Mucosa of descending colon (tissue), 3 donors: ENCODE results near the gene DONSON. TPM values are rescaled to one million over a fixed set of nuclear protein-coding genes. Genes with fewer than 3 reads are reported as not detected.
"Not testable (repeated sequence)": the region's sequence is repeated elsewhere in the genome, so short reads cannot be mapped to it uniquely, and the experiment has no call there.

Source experiments
- ATAC-seq: fragments of 200-7000 bp; cut with Tn5 transposase; one replicate; pipeline ENCODE4 v1.9.1; 2020; ENCODE audit warnings: mild to moderate bottlenecking, moderate library complexity
- DNase-seq, 3 donors: peaks; one replicate each; pipeline ENCODE4 v3.0.0-alpha.2; 2020
- H3K36me3 ChIP-seq: fragments of 200-600 bp; one replicate; pipeline ENCODE4 v1.8.0; 2021; ENCODE audit warnings: low read depth, mild to moderate bottlenecking
- H3K4me1 ChIP-seq: fragments of 200-600 bp; one replicate; pipeline ENCODE4 v1.8.0; 2021; ENCODE audit warnings: low read depth, mild to moderate bottlenecking
- H3K4me3 ChIP-seq: fragments of 200-600 bp; one replicate; pipeline ENCODE4 v1.8.0; 2021; ENCODE audit warnings: mild to moderate bottlenecking
- H3K9me3 ChIP-seq: fragments of 200-600 bp; one replicate; pipeline ENCODE4 v1.8.0; 2021; ENCODE audit warnings: mild to moderate bottlenecking
- CTCF ChIP-seq: fragments of 200-600 bp; IDR thresholded peaks from one replicate; pipeline ENCODE4 v1.8.0; 2022; ENCODE audit warnings: antibody characterized with exemption, mild to moderate bottlenecking
- intact Hi-C, 2 donors: fragments of 100-400 bp; cut with DNase I in 1 of 2; cut with micrococcal nuclease in 1 of 2; formaldehyde crosslinking; loops; one replicate each; pipeline versions ENCODE4 v1.11.0 to v1.11.1; 2022; cut with DNase I, micrococcal nuclease
- total RNA-seq, 3 donors: library from RNA; stranded (reverse); fragmentation: NEBNext Ultra II Directional in 2 of 3; extraction: Animal tissue kit (Norgen Biotek cat#: 25700) in 2 of 3; gene quantifications; one replicate each; pipeline versions ENCODE4 v1.2.1 to v1.2.4, GENCODE V29; 2021 to 2023
- donor health status: DM: no; HTN: no; CAD: no; lungs with moderate emphysema.
- donor health status: DM: no; HTN: no; CAD: no.
- donor health status: DM: no; HTN: yes; CAD: no.

Gene DONSON
- total RNA-seq, 3 donors from 2014 or later, result 7.6 to 10.5 (median 9.6) TPM

GRCh38 chr21:33618407-33618806 is 29.9 kb upstream of the DONSON start:
- DNase-seq, result no peak
- Histone ChIP-seq H3K4me3 (no peak overlapping the region), H3K4me1 (no peaks in the 10 kb centered on the region), H3K9me3 (no peaks in the 10 kb centered on the region), H3K36me3 (no peaks in the 10 kb centered on the region)
- no peak for ATAC-seq
- TF ChIP-seq CTCF, result no peak
- intact Hi-C loops, result no loop called here

- H3K4me1 ChIP-seq, H3K4me3 ChIP-seq, intact Hi-C loops, ATAC-seq, H3K9me3 ChIP-seq, H3K36me3 ChIP-seq: not testable (repeated sequence)
- DNase-seq, result peak in 1 of 3 donors; percentile 27
Measured at GRCh38 chr21:33617565-33617964, 29.1 kb upstream of the DONSON start.

- Histone ChIP-seq H3K4me1 (no peaks in the 10 kb centered on the region), H3K4me3 (no peak overlapping the region), H3K9me3 (no peaks in the 10 kb centered on the region), H3K36me3 (no peaks in the 10 kb centered on the region)
- no peak for TF ChIP-seq CTCF
- intact Hi-C loops, result no loop called here
- ATAC-seq, result no peak
- no peak for DNase-seq
Measured at GRCh38 chr21:33611006-33611744, 22.7 kb upstream of the DONSON start.

- no peak for ATAC-seq
- no peaks in the 10 kb centered on the region for H3K36me3 ChIP-seq
- H3K4me1 ChIP-seq, result no peaks in the 10 kb centered on the region
- intact Hi-C loops, result no loop called here
- no peaks in the 10 kb centered on the region for H3K9me3 ChIP-seq
- DNase-seq, result no peak
- no peak for TF ChIP-seq CTCF
- H3K4me3 ChIP-seq, result no peak overlapping the region
Measured at GRCh38 chr21:33608559-33608958, 20.1 kb upstream of the DONSON start.

- intact Hi-C loops, result no loop called here
- Histone ChIP-seq H3K4me3 (no peak overlapping the region), H3K4me1 (no peaks in the 10 kb centered on the region), H3K9me3 (no peaks in the 10 kb centered on the region), H3K36me3 (peaks cover 9% of the 10 kb centered on the region)
- no peak for TF ChIP-seq CTCF
- ATAC-seq (no peak), DNase-seq (no peak)
Measured at GRCh38 chr21:33598051-33598450, 9.6 kb upstream of the DONSON start.

GRCh38 chr21:33587792-33588484 is 546 bp downstream of the DONSON start:
- Histone ChIP-seq H3K4me1 (peaks cover 8% of the 10 kb centered on the region), H3K4me3 (peak overlapping the region; percentile 54), H3K36me3 (no peaks in the 10 kb centered on the region), H3K9me3 (no peaks in the 10 kb centered on the region)
- no peak for TF ChIP-seq CTCF
- intact Hi-C loops, result no loop called here
- ATAC-seq (peak; percentile 45), DNase-seq (peak; percentile 42 to 67 (median 65))
